GM10248 (cell line): ENCODE measurements around the gene RHOH.
A peak's percentile ranks its signal among the peaks of the same experiment; 100 is the strongest.

Source experiments
- CTCF ChIA-PET: fragments of 300-600 bp; sonication (Branson Sonifier 250); formaldehyde crosslinking; extraction: SDS; loops from one replicate; lab custom pipeline; 2021; ENCODE audit warnings: antibody characterized with exemption; lab: Yijun Ruan, JAX
- POLR2A ChIA-PET: fragments of 350-650 bp; sonication (Branson Sonifier 250); formaldehyde crosslinking; extraction: SDS; loops from one replicate; lab custom pipeline; 2020; ENCODE audit warnings: antibody characterized with exemption; lab: Yijun Ruan, JAX
- DNase-seq: peaks from one replicate; pipeline ENCODE4 v3.0.0; 2012; ENCODE audit errors: extremely low spot score
- CTCF ChIP-seq: IDR thresholded peaks from 2 replicates; pipeline ENCODE4 v1.5.1; 2012; ENCODE audit warnings: mild to moderate bottlenecking, low read depth; ENCODE audit errors: extremely low read depth, missing control alignments, control extremely low read depth

Gene RHOH

DNA sequence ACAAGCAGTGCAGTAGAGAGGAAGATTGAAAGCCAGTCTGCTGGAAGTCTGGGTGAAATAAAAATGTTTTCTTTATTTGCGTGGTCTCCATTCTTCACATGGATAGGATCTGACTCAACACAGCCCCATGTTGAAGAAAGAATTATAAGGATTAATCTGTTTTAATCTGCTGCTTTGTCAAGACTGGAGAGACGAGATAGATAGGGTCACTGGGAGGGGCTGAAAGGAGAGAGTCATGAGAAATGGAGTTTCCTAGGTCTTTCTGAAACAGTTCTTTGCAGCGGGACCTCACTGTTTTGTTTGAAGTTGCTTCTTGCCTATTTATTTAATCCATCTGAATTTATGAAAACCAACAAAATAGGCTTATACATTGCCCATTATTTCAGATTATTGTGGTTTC, 32.4 kb upstream of the RHOH start:
- POLR2A ChIA-PET: no interaction called here
- CTCF ChIA-PET: interaction anchor here (0.8 to 1.4 kb wide), 2 partner anchors 15 to 26 kb away, joined by 3 read pairs; no protein-coding TSS in a partner anchor
- TF ChIP-seq CTCF: no peak
- DNase-seq: no peak

GRCh38 chr4:40165916-40166315, 30.9 kb upstream of the RHOH start:
- ChIA-PET CTCF (interaction anchor here (0.6 to 1.1 kb wide), 2 partner anchors 13 to 188 kb away, joined by 3 to 4 read pairs; no protein-coding TSS in a partner anchor), POLR2A (no interaction called here)
- no peak for TF ChIP-seq CTCF
- no peak for DNase-seq

DNA sequence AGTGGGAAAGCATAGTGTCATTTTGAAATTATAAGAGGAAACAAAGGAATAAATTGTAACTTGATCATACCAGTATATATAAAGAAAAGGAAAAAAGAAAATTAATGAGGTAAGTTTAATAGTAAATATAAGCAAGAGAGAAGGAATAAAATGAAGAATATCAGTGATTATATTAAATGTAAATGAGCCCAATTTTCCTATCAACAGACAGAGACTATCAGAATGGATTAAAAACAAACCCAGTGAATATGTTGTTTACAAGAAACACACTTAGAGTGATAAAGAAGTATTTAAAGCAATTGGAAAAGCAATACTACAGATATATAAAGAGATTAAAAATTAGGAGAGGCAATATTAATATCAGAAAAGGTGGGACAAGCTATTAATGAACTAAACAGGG, 28.8 kb upstream of the RHOH start:
- no peak for TF ChIP-seq CTCF
- ChIA-PET CTCF (no interaction called here), POLR2A (no interaction called here)
- no peak for DNase-seq

DNA sequence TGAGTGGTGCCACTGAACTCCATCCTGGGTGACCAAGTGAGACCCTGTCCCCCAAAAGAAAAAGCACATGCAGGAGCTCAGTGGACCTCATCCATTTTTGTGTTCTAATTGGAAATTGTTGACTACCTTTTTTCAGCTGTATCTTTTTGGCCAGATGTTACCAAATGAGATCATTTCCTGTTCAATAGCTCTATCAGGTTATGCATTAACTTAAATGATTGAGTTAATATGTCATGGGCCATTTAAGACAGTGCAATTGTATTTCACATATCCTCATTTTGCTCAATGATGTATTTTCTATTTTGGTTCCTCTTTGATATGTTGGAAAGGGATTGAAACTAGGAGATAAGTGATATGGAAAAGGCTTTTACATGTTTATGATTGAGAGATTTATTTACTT, 26.2 kb upstream of the RHOH start:
- CTCF ChIA-PET: interaction anchor here (1.1 to 1.7 kb wide), 5 partner anchors 12 to 147 kb away, joined by 3 to 5 read pairs (median 3); no protein-coding TSS in a partner anchor
- peak; percentile 28 for DNase-seq
- POLR2A ChIA-PET: interaction anchor here (1.1 kb wide), 1 partner anchor 29 kb away, joined by 3 read pairs; no protein-coding TSS in a partner anchor
- TF ChIP-seq CTCF: no peak

GRCh38 chr4:40173470-40173875, 23.4 kb upstream of the RHOH start:
- ChIA-PET CTCF (interaction anchor here (1.0 to 1.6 kb wide), 2 partner anchors 10 to 24 kb away, joined by 3 to 4 read pairs; no protein-coding TSS in a partner anchor), POLR2A (no interaction called here)
- DNase-seq: peak; percentile 58
- no peak for TF ChIP-seq CTCF

- POLR2A ChIA-PET: no interaction called here
- TF ChIP-seq CTCF: no peak
- CTCF ChIA-PET: interaction anchor here (1.3 kb wide), 1 partner anchor 131 kb away, joined by 3 read pairs; no protein-coding TSS in a partner anchor
- no peak for DNase-seq
These were observed 20.2 kb upstream of the RHOH start for GRCh38 chr4:40176602-40177001.
